Right ventricle myocardium superior (tissue), 1 donor: ENCODE results near the gene SCN5A. TPM values are rescaled to one million over a fixed set of nuclear protein-coding genes. Genes with fewer than 3 reads are reported as not detected.

Source experiments
- ATAC-seq: fragments of 200-7000 bp; cut with Tn5 transposase; one replicate; pipeline ENCODE4 v1.9.1; 2020; ENCODE audit warnings: mild to moderate bottlenecking; ENCODE audit not compliant: poor library complexity
- DNase-seq: peaks from one replicate; pipeline ENCODE4 v3.0.0-alpha.2; 2020
- intact Hi-C: fragments of 100-400 bp; cut with DNase I; formaldehyde crosslinking; loops from one replicate; pipeline ENCODE4 v1.11.2; 2022
- total RNA-seq: library from RNA; stranded (reverse); fragmentation: NEBNext Ultra II Directional; extraction: Animal tissue kit (Norgen Biotek cat#: 25700); gene quantifications from one replicate; pipeline ENCODE4 v1.2.1, GENCODE V29; 2021
- donor health status: DM: no; HTN: yes; CAD: no; lungs with severe emphysema.

Gene SCN5A
- total RNA-seq, 1 donor from 2014 or later: 162 TPM

DNA sequence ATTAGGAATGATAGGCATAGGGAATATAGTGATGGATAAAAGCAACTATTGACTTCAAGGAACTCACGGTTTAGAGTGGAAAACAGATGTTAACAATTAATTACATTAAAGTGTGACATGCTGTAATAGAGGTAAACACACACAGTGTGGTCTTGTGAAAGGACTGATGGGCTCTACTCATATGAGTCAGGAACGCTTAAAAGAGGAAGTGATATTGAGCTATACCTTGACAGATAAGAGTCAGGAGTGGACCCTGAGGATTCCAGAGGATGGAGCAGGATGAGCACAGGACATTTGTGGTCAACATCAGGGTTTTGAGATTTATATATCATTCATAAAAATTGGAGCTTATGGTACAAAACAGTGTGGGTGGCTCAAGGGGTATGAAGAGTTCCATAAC lies 142.4 kb downstream of the SCN5A start:
- ATAC-seq (no peak), DNase-seq (no peak)
- intact Hi-C loops: no loop called here

DNA sequence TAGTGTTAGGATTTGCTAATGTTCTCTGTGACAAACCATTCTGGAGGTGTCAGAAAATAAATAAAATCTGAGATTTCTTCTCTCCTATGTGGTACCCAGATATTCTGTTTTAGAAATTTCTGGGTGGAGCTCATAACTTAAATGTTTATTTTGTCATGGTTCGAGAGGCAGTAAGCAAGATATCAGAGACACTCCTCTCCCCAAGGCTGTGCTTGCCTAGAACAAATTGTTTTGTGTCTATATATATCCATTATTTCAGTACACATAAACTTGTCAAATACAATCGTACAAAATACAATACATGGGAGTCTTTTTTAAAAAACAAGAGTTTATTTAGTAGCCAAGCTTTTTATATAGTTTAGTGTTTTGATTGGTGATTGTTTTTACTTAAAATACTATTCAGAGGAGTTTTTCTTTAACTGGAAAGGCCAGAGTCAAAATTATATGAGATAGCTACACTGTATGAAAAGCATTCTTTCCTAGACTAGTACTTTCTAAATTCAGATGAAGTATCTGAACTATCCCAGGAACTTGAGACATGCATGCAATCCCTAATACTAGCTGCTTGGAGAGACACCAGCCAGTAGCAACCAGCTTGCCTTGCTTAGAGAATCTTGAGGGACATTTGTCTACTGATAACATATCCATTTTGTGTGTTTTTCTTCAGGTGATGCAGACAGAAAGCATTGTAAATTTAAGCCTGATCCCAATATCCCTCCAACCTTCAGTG lies 148.6 kb downstream of the SCN5A start:
- ATAC-seq: peak; percentile 73

More for the DNA sequence above, 148.6 kb downstream of the SCN5A start:
- intact Hi-C loops: no loop called here
- DNase-seq: no peak

Other genes starting within 250 kb of the SCN5A start
- gene ACVR2B, start 195.8 kb downstream of the SCN5A start, total RNA-seq: 4.4 TPM
- 23.2 TPM for gene EXOG, start 153.3 kb downstream of the SCN5A start, total RNA-seq
- gene SCN10A, start 166.5 kb upstream of the SCN5A start, total RNA-seq: 0.08 TPM